ENCODE data around the gene PNPLA3.

The PNPLA3 gene

DNA sequence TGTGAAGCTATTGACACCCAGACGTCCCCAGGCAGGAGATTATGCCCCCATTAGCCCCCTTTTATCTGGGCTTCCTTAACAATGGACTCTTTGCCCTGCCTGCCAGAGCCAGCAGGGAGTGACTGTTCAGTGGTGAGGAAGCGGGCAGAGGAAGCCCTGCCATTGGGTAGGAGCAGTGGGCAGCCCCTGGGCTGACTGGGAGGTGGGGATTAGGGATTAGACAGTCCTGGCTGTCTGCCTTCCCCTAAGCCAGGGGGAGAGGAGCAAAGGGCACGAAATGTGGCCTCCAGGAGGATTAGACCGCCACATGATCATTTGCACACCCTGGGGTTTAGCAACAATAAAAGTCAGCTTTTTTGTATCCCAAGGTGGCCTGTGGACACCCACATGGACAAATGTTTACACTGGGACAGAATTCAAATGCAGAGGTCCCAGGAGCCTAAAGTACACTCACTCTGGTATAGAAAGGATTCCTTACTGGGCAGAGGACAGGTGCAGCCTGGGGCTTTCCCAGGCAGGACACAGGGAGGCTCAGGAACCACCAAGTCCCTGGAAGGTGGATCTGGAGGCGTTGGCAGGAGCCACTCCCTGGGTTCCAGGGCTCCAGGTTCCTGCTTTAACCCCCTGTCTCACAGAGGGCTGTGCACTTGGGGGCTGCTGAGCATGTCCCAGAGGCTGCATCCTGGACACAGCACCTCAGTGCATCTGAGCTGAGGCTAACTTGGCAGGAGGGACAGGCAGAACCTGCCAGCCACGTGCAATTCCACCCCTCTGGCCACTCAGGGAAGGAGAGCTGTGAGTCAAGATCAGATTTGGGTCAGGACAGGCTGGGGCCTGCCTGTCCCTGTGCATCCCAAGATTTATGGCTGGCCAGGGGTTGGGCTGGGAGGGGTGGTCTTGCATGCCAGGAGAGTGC lies 2.1 kb downstream of the PNPLA3 start:
- DNase-seq, result no peak

DNA sequence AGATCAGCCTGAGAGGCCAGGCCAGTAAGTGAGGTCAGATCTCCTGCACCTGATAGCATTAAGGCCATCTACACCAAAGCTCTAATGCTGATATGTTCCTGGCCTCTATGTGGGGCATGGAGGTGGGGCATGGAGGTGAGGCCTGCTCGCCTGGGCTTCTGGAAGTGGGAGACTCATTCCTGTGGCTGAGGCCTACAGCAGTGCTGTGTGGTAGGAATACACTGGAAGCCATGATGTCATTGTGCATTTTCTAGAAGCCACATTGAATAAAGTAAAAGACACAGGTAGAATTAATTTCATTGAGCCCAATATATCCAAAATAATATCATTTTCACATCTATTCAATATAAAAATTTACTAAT lies 2.7 kb downstream of the PNPLA3 start:
- no peak for DNase-seq

DNA sequence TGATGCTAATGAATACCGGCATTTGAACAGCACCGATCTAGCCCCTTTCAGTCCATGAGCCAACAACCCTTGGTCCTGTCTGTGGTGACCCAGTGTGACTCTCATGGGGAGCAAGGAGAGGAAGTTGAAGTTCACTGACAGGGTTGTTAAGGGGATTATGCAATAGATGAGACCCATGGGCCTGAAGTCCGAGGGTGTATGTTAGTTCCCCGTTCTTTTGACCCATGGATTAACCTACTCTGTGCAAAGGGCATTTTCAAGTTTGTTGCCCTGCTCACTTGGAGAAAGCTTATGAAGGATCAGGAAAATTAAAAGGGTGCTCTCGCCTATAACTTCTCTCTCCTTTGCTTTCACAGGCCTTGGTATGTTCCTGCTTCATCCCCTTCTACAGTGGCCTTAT lies 4.9 kb downstream of the PNPLA3 start:
- DNase-seq, result no peak

DNA sequence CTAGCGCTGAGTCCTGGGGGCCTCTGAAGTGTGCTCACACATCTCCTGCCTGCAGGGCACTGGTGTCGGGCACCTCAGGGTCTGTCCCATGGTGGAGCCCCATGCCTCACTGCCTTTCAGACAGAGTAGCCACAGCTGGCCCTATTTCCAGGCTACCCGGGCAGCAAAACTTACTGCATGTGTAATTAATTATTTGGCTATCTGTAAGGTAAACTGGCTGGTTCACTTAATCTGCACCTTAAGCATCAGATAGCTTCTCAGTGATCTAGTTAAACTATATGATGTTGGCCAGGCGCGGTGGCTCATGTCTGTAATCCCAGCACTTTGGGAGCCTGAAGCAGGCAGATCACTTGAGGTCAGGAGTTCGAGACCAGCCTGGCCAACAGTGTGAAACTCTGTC lies 5.3 kb downstream of the PNPLA3 start:
- no peak for DNase-seq

DNA sequence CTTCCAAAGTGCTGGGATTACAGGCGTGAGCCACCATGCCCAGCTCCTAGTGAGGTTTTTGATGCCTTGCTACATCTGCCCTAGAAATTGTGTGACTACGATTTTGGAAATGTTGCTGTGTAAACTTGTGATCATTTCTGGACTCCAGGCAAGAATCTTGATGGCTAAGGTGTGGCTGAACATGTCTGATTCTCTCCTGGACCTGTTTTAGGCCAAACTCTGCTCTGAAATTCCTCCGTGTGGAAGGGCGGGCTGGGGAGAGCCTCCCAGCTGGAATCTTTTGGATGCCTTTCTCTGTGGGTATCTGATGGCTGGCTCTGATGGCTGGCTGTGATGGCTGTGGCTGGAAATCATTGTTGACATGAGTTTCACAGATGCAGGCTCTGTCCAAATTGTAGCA lies 8.2 kb downstream of the PNPLA3 start:
- DNase-seq, result no peak

DNA sequence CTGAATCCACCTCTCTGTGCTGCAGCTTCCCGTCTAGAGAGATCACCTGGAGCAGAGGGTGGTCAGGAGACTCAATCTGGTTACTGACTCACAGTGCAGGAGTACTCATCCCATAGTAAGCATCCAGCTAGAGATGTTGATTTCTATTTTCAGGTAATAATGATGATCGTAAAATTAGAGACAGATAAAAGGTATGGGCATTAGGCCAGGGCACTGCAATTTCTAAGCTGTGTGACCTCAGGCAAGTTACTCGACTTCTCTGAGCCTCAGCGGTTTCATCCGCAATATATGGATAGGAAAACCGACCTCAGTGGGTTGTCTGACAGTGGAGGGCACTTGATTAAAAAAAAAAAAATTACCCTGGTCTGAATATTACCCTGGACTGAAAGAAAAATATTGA lies 17.8 kb downstream of the PNPLA3 start:
- no peak for DNase-seq

DNA sequence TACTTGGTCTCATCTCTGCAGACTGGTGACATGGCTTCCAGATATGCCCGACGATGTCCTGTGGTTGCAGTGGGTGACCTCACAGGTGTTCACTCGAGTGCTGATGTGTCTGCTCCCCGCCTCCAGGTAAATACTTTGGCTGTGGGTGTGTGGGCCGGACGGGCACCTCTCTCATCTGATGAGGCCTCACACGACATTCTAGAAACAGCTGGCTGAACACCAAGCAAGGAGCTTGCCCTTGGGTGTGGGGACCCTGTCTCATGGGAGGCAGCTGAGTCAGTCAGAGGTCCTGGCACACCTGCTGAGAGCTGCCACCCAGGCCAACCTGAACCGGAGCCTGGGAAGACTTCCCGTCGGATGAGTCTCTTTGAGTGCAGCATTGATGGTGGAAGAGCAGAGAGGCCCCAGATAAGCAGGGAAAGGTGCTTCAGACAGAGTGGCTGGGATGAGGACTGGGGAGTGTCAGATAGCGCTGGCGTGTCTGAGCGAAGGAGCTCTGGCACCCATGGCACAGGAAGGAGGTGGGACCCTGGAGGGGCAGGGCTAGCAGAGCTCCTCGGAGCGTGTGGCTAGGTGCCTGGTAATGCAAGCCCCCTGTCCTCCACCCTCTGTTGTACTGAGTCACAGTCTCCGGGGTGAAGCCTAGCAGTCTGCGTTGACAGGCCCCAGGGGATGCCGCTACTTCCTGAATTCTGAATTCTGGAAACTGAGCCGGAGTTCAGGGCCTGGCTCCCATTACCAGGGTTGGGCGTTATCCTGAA lies 21.2 kb downstream of the PNPLA3 start:
- no peak for DNase-seq

DNA sequence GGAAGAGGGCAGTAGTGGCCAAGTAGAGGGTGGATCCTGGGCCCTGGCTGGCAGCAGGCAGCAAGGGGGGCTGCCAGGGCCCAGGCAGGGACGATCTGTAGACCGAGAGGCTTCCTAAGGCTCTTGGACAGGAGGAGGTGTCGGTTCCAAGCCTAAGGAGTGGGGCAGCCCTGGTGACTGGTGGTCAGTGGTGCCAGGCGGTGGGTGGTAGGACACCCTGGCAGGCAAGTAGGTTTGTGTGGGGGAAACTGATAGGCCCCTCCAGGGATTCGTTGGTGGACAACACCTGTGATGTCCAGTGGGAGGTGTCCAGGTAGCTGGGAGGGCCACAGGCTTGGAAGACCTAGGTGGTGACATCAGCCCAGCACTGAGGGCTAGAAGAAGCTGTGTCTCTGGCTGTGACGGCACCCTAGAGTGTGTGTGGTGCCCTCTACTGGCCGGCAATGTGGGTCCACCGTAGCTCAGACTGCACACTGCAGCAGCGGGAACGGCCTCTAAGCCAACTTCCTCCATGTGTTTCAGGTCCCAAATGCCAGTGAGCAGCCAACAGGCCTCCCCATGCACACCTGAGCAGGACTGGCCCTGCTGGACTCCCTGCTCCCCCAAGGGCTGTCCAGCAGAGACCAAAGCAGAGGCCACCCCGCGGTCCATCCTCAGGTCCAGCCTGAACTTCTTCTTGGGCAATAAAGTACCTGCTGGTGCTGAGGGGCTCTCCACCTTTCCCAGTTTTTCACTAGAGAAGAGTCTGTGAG lies 22.2 kb downstream of the PNPLA3 start:
- DNase-seq, result no peak

DNA sequence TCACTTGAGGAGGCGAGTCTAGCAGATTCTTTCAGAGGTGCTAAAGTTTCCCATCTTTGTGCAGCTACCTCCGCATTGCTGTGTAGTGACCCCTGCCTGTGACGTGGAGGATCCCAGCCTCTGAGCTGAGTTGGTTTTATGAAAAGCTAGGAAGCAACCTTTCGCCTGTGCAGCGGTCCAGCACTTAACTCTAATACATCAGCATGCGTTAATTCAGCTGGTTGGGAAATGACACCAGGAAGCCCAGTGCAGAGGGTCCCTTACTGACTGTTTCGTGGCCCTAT lies 22.7 kb downstream of the PNPLA3 start:
- no peak for DNase-seq

DNA sequence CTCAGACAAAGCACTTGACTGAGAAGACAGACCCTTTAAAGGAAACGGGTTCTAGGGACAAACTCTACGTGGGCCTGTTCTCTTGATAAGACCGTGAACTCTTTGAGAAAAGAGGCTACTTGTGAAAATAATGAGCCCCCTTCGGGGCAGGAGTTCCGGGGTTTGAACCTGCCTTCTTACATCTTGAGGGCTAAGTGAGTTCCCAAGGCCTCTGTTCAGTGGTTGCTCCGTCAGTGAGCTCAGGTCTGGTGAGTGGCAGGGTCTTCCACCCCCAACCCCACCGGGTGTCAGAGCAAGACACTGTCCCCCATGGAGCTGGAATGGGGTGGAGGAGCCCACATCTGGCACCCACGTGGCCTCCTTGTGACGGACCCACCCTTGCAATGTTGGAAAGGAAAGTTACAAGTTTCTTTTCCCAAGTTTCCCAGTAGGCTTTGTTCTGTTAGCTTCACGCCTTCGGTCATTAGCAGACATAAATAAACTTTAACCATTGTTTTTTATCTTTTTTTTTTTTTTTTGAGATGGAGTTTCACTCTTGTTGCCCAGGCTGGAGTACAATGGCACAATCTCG lies 25.3 kb downstream of the PNPLA3 start:
- no peak for DNase-seq

DNA sequence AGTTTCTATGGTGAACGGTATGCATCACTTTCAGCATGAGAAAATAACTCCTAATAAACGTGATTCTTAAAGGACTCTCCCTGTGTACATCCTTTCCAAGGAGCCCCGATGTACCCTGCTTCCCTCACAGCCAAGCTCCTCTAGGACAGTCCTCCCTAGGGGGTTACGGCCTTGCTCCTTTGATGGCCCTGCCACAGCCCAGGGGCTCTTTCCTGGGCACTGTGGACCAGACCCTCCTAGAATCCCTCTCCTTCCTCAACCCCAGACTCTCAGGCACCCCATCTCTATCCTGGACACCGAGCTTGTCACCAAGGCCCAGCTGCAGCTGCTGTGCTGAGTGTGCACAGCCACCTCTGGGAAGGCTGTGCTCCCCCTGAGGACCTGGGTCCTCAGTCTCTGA lies 27.8 kb downstream of the PNPLA3 start:
- no peak for DNase-seq

DNA sequence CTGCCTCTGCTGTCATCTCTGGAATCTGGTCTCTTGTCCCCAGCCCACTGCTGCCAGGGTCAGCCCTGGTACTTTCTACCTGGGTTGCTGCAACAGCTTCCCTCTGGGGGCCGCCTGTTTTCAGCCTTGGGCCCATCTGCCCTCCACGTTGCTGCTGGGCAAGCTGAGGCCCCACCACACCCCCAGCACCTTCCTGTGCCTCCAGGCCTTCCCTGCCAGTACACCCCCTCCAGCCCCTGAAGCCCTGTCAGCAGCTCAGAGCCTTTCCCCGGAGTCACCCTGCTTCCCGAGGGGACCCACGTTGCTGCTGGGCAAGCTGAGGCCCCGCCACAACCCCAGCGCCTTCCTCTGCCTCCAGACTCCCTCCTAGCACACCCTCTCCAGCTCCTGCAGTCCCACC lies 28.4 kb downstream of the PNPLA3 start:
- DNase-seq, result no peak

DNA sequence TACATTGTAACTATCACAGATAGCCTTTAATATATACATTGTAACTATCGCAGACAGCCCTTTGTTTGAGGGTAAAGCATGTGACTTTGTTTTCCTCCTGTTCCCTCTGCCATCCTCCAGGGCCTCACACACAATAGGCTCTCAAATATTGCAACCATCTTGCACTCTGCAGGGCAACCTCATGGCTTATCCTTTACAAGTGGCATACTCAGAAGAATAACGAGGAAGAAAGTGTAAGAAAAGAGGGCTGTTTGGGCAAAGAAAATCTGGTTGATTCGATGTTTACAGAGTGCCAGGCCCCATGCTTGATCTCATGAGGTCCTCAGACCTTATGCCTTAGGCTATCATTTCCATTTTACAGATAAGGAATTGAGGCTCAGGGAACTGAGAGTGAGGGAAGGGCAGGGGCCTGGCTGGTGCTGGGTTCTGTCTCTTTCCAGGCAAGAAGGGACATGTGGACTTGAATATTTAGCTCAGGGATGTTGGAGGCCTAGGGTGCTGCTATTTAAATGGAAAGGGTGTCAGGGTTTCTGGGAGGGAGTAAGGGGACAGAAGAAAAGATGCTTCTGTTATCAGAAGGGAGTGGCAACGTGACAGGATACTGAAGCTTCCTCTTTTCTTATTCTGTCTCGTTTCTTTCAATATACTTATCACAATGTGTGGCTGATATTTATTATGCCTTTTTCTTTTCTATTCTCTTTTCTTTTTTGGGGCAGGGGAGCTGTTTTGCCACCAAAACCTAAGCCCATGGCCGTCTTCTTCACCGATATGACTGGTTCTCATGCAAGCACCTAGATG lies 30.6 kb downstream of the PNPLA3 start:
- DNase-seq, result no peak

DNA sequence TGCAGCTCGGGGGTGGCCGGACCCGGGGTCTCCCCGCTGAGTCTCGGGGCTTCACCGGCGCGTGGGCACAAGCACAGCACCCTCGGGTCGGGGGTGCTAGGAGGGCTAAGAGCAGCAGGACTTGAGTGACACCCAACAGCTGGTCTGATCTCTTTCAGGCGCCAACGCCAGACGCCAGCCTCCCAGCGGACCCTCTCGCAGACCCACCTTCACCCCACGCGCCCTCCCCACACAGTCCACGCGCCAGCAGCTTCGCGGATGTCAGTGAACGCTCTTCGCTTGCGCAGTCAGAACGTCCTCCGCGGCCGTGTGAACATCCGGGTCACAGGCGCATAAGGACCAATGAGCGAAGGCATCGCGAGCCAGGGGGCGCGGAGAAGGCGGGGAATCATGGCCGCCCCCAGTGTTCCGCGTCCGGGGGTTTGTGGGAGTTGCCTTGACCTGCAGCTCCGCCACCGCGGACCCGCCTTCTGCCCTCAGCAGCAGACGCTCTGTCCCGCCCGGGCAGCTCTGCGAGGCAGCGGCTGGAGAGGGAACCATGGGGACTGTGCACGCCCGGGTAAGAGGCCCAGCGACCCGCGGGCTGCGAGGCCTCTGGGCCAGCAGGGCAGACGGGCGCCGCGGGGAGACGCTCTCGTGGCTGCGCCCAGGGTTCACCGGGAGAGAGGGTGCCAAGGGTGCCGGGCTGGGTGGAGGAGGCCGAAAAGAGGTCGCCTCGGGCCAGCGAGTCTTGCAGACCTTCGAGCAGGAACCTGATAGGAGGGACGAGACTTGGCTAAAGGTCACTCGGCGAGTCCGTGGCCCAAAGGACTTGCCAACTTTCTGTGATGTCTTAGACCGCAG lies 31.7 kb downstream of the PNPLA3 start, which contains the start of gene SAMM50:
TSS of gene SAMM50 (plus strand) at position 403 of the 843 bp plus-strand sequence. CDS start at position 539, 136 bp downstream.
- DNase-seq, result peak; percentile 68

DNA sequence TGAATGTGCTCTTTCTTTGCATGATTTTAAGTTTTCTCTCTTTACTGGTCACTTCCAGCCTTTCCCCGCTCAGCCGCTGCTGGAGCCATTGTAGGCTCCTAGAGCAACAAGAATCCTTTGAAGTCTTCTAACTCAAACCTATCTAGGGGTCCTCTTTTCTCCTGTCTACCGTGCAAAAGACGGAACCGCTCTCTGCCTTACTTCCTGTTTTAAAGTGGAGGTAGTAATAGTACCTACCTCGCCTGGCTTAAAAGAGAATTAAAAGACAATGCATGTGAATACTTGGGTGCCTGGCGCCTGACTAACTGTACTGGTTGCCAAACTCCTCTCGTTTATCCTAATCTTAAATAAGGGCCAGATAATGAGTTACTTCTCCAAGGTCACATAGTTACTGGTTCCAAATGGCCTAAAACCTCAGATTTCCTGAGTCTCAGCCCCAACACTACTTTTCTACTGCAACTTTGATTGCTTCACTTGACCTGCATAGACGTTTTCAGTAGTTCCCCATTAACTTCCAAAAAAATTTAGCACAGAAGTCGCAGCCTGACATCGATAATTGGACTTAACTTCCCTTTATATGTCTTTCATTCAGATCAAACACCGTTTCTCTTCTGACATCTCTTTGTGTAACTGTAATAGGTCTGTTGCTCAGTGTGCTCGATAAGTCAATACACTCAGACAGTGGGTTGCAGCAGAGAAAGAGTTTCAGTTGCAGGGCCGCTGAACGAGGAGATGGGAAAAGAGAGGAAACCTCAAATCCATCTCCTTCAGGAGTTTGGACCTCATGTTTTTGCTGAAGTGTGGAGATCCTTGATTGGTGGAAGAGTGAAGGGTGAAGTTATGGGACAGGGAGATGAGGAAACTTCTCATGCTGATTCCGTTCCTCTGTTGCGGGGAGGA lies 32.5 kb downstream of the PNPLA3 start:
- no peak for DNase-seq

DNA sequence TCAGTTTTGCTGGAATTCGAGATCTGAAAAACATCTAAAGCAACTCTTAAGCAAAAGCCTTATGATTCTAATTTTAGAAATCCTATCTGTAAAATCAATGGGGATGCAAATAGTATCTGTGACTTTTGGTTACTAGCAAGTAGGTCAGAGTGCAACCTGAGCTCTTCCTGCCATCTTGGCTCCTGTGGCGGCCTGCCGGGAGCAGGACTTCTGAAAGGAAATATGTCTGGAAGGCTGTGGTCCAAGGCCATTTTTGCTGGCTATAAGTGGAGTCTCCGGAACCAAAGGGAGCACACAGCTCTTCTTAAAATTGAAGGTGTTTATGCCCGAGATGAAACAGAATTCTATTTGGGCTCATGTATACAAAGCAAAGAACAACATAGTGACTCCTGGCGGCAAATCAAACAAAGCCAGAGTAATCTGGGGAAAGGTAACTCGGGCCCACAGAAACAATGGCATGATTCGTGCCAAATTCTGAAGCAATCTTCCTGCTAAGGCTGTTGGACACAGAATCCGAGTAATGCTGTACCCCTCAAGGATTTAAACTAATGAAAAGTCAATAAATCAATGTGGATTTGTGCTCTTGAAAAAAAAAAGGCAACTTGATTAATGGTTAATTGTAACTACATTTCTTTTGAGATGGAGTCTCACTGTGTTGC lies 33.3 kb downstream of the PNPLA3 start:
- no peak for DNase-seq

DNA sequence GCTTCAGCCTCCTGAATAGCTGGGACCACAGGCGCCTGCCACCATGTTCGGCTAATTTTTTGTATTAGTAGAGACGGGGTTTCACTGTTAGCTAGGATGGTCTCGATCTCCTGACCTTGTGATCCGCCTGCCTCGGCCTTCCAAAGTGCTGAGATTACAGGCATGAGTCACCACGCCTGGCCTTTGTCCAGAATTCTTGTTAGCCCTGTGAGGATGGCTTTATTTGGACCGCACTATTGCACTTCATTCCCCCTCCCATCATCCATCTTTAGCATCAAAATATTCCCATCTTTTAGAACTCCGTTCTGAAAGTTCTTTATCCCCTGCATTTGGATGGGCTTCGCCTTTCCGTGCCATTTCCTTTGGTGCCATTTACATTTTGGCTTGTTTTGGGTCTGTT lies 34.3 kb downstream of the PNPLA3 start:
- no peak for DNase-seq

DNA sequence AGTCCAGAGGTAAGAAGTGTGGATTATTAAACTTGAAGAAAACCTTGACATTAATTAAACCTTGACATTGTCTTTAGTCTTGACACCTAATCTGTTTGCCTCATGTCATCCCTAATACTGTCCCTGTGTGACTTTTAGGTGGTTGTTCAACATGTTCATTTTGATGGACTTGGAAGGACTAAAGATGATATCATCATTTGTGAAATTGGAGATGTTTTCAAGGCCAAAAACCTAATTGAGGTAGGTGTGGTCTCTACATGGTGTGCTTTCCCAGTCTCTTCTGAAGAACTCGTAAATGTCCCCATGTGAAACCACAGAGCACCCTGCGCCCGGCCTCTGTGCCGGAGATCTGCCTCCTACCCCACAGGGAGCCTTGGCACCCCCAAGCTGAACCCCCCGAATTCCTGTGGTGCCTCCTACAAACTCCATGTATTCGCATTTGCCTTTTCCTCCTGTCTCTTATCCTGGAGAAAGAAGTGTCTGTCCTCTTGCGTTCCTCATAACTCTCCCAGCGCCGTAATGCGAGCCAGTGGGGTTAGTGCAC lies 40.8 kb downstream of the PNPLA3 start:
- no peak for DNase-seq

DNA sequence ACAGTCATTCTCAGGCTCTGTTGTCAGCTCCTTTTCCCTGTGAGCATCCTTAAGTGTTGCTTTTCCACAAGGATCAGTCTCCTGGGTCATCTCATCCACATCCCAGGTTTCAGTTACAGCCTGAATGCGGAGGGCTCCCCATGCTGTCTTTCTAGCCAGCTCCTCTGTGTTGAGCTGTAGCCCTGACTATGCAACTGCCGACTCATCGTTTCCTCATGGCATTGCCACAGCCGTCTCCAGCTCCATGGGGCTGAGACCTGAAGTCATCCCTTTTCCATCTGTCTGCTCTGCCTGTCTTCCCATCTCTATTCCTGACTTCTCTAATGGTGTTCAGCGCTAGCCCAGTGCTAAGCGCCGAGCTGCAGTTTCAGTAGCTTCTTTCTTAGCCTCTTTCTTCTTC lies 43.5 kb downstream of the PNPLA3 start:
- DNase-seq, result no peak

DNA sequence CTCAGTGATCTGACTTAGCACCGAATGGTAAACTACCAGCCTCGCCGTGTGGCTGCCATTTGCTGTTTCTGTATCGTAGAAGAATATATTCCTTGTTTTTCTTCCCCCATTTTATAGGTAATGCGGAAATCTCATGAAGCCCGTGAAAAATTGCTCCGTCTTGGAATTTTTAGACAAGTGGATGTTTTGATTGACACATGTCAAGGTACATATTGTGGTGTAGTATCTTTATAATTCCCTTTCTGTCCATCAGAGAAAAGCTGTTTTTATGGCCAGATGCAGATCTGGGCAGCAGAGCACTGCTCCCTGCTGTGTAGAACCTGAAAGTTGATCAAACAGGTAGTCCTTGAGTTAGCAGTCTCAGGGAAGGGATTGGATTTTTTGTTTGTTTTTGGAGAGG lies 45.0 kb downstream of the PNPLA3 start:
- DNase-seq, result no peak

Data from DMS 273 treated with DMSO at 0.1 percent for 48 hours (cell line).